Transverse colon (tissue), 4 donors: ENCODE results near the gene MYH14.

Experiments
- POLR2AphosphoS5 ChIP-seq, 3 donors: sonication (generic); formaldehyde crosslinking; IDR thresholded peaks; one replicate each; pipeline ENCODE4 v1.6.1; 2016; ENCODE audit warnings: antibody characterized with exemption in 3 of 3
- TF ChIP-seq, protein P1 (sequence below), 5 experiments: fragments of 200-600 bp in 3 of 5; fragments of 450-650 bp in 2 of 5; sonication (generic) in 3 of 5; IDR thresholded peaks; 1 replicate in 2 of 5; 2 replicates in 3 of 5; pipeline ENCODE4 v1.5.1; 2016 to 2017; ENCODE audit warnings: antibody characterized with exemption in 5 of 5, inconsistent platforms in 3 of 5, mild to moderate bottlenecking in 2 of 5, moderate library complexity in 1 of 5

DNA sequence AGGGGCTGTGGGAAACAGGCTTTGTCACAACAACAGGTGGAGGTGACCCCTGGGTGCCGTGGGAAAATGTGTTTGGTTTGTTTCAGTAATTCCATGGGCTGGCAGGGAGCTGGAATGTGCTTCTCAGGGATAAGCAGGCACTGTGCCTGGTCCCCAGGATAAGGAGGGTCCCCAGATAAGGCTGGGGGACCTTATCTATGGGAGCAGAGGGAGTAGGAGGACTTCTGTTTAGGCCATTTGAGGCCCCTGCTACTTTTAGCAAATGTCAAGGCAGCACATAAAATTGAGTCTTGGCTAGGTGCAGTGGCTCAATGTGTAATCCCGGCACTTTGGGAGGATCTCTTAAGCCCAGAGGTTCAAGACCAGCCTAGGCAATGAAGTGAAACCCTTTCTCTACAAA is 66.2 kb downstream of the MYH14 start:
- TF ChIP-seq, protein P1, sequence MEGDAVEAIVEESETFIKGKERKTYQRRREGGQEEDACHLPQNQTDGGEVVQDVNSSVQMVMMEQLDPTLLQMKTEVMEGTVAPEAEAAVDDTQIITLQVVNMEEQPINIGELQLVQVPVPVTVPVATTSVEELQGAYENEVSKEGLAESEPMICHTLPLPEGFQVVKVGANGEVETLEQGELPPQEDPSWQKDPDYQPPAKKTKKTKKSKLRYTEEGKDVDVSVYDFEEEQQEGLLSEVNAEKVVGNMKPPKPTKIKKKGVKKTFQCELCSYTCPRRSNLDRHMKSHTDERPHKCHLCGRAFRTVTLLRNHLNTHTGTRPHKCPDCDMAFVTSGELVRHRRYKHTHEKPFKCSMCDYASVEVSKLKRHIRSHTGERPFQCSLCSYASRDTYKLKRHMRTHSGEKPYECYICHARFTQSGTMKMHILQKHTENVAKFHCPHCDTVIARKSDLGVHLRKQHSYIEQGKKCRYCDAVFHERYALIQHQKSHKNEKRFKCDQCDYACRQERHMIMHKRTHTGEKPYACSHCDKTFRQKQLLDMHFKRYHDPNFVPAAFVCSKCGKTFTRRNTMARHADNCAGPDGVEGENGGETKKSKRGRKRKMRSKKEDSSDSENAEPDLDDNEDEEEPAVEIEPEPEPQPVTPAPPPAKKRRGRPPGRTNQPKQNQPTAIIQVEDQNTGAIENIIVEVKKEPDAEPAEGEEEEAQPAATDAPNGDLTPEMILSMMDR (IDR thresholded peaks at IDR 0.05) = no peak
- TF ChIP-seq POLR2AphosphoS5 (IDR thresholded peaks at IDR 0.05) = no peak
